ENCODE results near the gene CLRN2.

DNA sequence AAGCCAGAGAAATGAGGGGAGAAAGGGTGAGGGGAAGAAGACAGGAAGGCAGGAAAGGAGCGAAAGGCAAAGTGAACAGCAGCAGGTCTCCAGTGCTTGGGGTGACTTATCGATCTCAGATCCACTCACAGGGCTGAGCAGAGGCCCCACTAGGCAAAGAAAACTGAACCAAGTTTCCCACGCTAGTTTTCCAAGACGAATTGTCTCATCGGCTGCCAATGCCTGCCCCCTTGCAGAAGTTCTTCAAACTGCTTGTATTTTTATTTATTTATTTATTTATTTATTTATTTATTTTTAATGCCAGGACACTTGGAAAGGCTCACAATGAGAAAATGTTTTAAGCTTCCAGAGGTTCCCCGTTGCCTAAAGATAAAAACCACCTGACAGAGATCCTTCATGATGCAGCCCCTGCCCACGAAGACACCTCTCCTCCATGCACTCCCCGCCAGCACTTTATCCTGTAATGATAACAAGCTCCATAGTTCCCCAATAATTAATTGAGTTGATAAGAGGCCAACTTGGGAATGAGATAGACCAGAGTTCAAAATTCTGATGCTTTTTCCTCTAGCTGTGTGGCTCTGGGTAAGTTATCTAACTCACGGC is 46.2 kb upstream of the CLRN2 start:
- TF ChIP-seq, protein P1, sequence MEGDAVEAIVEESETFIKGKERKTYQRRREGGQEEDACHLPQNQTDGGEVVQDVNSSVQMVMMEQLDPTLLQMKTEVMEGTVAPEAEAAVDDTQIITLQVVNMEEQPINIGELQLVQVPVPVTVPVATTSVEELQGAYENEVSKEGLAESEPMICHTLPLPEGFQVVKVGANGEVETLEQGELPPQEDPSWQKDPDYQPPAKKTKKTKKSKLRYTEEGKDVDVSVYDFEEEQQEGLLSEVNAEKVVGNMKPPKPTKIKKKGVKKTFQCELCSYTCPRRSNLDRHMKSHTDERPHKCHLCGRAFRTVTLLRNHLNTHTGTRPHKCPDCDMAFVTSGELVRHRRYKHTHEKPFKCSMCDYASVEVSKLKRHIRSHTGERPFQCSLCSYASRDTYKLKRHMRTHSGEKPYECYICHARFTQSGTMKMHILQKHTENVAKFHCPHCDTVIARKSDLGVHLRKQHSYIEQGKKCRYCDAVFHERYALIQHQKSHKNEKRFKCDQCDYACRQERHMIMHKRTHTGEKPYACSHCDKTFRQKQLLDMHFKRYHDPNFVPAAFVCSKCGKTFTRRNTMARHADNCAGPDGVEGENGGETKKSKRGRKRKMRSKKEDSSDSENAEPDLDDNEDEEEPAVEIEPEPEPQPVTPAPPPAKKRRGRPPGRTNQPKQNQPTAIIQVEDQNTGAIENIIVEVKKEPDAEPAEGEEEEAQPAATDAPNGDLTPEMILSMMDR (IDR thresholded peaks at IDR 0.05 in 8 of 11, conservative IDR thresholded peaks at IDR 0.05 in 3 of 11), result peak in 7 of 11 experiments; percentile 18 to 50 (median 35)
- TF ChIP-seq POLR2A (IDR thresholded peaks at IDR 0.05) (no peak), POLR2AphosphoS5 (IDR thresholded peaks at IDR 0.05) (no peak)

All from spleen (tissue), 7 donors.